Uterus (tissue), 2 donors: ENCODE measurements around the gene MBD4.

Source experiments
- CTCF ChIP-seq, 4 experiments: fragments of 200-600 bp in 2 of 4; fragments of 450-650 bp in 2 of 4; sonication (generic) in 2 of 4; IDR thresholded peaks; one replicate each; pipeline ENCODE4 v1.5.1; 2016 to 2019; ENCODE audit warnings: antibody characterized with exemption in 4 of 4, mild to moderate bottlenecking in 2 of 4, moderate library complexity in 1 of 4
- POLR2A ChIP-seq, 2 donors: fragments of 450-650 bp; IDR thresholded peaks; one replicate each; pipeline ENCODE4 v1.6.1; 2016; ENCODE audit warnings: antibody characterized with exemption in 2 of 2, mild to moderate bottlenecking in 1 of 2, moderate library complexity in 1 of 2

- TF ChIP-seq CTCF (IDR thresholded peaks at IDR 0.05) (no peak), POLR2A (IDR thresholded peaks at IDR 0.05) (no peak)
These were observed 31.1 kb upstream of the MBD4 start for GRCh38 chr3:129470861-129471260.
